ENCODE data around the gene KLHL17.

KLHL17 gene

DNA sequence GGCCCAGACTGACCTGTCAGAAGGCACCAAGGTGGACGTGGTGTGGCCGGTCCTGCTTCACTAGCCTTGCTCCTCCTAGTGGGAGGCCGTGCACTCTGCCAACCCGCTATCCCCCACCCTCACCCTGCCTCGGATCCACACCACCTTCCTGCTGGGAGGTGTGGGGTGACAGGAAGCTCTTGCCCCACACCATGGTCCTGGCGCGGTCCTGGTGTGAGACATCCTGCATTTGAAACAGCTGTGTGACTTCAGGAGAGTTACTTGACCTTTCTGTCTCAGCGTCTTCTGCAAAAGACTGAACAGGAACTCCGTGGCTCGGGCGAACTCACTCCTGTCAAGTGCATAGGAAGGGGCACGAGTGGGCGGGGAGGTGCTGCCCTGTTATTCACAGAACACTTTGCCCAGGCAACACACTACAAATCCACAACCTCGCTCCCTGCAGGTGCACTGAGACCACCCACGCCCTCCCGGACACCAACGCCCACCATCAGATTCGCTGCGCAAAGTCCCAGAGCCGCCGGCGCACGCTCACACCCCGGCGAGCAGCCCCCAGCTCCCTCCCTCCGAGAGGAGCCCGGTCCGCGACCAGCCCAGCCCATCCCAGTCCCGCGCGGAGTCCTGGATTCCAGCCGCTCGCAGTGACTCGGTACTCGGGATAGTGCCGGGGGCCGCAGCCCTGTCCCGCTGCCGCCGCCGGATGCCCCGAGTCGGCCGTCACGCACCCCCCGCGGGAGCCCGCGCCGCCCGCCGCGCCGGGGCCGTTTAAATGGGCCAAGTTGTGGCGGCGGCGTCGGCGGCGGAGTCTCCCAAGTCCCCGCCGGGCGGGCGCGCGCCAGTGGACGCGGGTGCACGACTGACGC lies 37.0 kb upstream of the KLHL17 start, which contains the start of gene SAMD11:
Gene SAMD11, plus strand, starts transcription at position 793 of the 860 bp plus-strand sequence. CDS start 509 bp downstream, outside the sequence.
- peak; percentile 73 for DNase-seq

DNA sequence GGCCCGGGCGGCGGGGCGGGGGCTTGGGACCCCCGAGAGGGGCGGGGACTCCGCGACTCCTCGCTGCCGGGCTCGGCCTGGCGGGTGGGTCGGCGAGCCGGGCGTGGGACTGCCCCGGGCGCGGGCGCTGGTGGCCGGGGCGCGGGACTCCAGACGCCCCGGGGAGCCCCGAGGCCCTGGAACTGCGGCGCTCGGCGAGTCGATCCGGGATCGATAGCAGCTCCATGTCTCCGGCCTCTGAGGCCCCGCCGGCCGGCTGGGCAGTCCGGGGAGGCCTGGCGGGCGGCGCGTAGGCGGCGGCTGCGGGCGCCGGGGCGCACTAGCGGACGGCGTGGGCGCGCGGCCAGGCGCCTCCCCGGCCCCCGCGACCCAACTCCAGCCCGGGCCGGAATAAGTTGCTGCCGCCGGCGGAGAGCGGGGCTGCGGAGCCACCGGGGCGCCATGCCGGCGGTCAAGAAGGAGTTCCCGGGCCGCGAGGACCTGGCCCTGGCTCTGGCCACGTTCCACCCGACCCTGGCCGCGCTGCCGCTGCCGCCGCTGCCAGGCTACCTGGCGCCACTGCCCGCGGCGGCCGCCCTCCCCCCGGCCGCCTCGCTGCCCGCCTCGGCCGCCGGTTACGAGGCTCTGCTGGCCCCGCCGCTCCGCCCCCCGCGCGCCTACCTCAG lies 36.3 kb upstream of the KLHL17 start:
- DNase-seq: no peak

GRCh38 chr1:924656-925560 lies 35.5 kb upstream of the KLHL17 start:
- no peak for DNase-seq

DNA sequence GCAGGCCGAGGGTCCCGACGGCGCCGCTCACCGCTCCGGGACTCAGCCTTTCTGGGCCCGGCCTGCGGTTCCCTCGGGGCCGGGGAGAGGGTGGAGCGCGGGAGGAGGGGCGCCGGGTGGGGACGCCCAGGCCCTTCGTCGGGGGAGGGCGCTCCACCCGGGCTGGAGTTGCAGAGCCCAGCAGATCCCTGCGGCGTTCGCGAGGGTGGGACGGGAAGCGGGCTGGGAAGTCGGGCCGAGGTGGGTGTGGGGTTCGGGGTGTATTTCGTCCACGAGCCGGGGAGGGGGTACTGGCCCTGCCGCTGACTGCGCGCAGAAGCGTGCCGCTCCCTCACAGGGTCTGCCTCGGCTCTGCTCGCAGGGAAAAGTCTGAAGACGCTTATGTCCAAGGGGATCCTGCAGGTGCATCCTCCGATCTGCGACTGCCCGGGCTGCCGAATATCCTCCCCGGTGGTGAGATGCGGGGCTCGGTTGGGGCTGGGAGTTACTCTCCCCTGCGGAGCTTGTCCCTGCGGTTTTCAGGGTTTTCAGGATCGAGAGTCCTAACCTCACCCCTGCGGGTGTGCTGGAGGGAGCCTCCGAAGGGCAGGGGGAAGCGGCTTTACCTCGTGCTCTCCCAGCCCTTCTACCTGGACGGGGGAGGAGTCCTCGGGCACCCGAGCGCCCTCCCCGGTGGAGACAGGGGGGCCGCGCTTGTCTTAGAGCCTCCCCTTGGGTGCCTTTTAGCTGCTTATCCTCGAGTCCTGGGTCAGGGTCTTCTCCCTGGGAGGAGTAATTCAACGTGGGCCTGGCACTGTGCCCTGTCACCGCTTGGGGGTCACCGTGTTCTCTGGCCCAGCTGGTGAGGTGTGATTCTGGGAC lies 34.6 kb upstream of the KLHL17 start:
- DNase-seq: no peak

DNA sequence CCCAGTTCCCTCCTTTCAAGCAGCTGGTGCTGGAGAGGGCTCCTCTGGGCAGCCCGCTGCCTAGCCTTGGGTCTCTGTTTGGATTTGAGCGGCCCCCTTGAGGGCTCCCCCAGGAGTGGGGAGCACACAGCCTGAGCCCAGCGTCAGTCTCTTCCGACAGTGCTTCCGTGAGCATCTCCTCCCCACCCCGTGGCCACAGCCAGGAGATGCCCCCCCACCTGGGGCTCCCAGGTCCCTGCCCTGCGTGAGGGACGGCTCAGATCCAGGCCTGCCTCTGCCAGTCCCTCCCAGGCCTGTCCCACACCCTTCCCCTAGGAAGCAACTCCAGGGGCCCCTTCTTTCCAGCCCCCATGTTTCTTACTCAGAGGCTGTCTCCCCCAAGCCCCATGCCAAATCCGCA lies 33.1 kb upstream of the KLHL17 start:
- no peak for DNase-seq

DNA sequence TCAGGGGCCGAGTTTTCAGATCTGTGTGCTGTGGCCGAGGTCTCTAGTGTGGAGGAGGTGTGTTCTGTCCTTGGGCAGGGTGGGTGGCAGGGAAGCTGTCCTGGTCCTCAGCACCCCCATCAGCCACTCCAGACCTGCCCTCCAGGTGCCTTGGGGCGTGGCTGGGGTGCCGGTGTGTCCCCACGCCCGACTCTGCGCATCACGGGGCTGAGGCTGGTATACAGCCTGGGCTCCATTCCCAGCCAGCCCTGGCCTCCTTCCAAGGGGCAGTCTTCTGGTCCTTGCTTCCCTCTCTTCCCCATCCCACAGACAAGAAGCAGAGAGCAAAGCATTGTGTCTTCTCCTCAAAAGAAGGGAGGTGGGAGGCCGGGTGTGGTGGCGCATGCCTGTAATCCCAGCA lies 32.6 kb upstream of the KLHL17 start:
- no peak for DNase-seq

DNA sequence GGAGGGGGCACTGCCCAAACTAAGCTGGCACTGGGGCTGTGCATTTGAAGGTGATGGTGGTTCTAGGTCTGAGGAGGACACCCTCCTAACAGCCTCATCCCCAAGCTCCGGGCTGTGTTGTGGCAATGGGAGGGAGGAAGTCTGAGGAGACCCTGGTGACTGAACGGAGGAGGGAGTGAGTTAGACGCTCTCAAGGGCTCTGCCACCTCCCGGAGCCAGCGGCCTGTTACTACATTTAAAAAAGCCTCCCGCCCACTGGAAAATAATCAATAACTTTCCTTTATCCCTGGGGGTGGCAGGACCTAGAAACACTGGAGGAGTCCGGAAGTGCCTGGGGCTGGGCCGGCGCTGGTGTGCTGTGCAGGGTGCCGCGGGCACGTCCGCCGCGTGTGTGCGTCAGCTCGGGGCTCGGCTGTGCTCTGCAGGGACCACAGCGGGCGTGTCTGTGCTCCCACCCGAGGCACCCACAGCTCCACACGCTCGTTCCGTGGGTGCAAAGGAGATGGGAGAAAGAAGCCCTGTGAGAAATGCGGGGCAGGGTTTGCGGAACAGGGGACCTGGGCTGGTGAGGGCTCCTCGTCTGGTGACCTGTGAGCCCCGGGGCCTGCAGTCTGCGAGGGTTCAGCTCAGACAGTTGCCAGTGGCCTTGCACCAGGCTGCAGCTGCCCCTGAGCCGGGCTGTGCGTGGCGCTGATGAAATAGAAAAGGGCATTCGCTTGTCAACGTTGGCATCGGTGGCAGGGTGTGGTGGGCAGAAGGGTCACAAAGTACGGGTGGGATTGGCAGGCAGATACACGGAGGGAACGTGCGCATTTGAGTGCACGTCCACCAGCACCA lies 31.3 kb upstream of the KLHL17 start:
- no peak for DNase-seq

DNA sequence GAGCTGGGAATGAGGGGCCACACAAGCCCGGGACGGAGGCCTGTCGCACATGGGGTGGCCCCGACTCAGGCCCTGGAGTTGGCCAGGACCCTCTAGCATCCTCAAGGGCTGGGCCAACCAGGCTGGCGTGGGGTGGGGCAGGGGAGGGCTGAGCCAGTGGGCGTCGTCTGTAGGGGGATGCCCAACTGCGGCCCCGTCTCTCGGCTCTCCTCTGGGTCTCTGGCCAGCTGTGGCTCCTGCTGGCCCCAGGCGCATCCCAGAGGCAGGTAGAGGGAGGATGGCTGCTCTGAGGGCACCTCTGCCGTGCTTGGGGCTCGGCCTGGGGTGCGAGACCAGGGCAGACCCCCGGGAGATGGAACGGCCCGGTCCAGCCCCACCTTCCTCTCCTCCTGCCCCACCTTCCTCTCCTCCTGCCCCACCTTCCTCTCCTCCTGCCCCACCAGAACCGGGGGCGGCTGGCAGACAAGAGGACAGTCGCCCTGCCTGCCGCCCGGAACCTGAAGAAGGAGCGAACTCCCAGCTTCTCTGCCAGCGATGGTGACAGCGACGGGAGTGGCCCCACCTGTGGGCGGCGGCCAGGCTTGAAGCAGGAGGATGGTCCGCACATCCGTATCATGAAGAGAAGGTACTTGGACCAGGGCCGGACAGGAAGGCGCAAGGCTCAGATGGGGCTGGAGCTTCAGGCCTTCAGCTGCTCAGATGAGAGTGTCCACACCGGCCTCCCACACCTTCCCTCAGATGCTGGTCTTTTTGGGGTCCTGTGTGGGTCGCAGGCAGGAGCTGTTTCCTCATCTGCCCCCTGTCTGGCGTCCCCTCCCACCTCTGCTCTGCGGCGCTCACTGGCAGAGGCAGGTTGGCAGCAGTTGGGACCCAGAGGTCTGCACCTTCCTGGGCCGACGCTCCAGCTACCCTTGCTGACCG lies 30.4 kb upstream of the KLHL17 start:
- no peak for DNase-seq

DNA sequence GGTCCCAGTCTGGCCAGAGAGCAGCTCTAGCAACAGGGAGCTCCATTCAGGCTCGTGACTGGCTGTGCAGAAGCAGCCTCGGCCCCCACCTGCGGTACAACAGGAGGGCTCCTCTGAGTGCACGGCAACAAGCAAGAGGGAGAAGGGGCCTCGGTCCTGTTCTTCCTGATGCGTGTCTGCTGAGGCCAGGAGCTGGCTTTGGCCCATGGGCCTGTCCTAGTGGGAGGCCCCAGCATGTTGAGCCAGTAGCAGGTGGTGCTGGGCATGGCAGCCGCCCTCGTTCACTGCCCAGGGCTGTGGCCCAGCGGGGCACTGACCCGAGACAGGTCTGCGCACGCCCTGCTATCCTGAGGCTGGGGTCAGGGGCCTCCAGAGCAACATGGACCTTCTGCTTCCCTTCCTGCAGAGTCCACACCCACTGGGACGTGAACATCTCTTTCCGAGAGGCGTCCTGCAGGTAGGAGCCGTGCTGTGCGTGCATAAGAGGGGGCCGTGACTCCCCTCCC lies 29.7 kb upstream of the KLHL17 start:
- no peak for DNase-seq

DNA sequence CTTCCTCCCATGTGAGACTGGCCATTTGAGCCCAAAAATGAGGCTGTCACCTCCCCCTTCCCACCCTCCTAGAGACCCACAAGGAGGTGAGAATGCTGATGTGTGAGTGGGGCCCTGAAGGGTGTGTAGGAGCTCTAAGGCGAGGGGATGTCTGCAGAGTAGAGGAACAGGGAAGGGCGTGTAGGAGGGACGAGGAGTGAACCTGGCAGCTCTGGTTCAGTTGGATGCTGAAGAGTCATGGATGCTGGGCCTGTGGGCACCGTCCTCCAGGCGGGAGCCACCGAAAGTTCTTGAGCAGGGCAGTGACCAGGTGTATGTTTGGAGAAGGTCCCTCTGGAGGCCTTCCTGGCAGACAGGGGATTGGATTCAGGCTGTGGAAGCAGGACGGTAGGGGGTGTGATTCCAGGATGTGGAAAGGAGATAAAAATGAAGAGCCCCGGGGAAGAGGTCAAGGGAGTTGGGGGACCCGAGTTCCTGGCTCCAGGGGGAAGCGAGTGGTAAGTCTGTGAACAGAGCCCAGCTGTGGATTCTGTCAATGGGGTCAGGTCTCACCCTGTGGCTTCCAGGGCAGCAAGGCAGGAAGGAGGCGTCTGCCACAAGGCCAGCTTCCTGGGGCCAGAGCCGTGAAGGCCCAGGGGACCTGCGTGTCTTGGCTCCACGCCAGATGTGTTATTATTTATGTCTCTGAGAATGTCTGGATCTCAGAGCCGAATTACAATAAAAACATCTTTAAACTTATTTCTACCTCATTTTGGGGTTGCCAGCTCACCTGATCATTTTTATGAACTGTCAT lies 28.8 kb upstream of the KLHL17 start:
- no peak for DNase-seq

- DNase-seq: no peak
These were observed 28.2 kb upstream of the KLHL17 start for GRCh38 chr1:932173-932510.

DNA sequence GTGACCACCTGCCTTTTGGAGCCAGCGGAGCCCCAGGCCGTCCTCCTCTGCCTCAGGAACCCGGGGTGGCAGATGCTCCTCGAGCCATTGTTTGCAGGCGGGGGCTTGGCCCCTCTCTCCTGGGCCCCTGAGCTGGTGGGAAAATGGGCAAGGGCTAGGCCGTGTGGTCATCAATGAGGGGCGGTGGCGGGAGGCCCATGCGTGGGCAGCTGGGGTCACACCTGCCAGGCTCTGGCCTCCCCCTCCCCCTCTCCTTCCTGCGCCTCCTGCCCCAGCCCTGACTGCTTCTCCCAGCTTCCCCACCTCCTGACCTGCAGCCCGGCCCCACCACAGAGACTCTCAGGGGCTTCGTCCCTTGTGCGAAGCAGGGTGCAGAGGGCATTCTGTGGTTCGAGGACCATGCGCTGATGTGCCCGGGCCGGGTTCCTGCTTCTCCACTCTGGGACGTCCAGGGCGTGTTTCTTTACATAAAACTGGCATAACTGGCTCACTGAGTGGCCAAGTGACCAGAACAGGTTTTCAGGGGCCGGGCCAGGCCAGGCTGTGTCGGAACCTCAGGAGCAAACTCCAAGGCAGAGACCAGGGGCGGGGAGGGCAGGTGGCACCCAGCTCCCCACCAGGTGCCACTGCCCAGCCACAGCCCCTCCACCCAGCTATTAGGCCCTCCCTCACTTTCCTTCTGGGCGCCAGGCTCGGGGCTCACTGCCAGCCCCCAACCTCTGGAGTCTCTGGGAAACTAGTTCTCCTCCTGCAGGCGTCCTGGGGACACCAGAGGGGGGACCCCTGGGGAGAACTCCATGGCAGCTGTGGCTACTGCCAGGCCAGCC lies 27.4 kb upstream of the KLHL17 start:
- DNase-seq: no peak

GRCh38 chr1:933603-933940 lies 26.8 kb upstream of the KLHL17 start:
- no peak for DNase-seq

DNA sequence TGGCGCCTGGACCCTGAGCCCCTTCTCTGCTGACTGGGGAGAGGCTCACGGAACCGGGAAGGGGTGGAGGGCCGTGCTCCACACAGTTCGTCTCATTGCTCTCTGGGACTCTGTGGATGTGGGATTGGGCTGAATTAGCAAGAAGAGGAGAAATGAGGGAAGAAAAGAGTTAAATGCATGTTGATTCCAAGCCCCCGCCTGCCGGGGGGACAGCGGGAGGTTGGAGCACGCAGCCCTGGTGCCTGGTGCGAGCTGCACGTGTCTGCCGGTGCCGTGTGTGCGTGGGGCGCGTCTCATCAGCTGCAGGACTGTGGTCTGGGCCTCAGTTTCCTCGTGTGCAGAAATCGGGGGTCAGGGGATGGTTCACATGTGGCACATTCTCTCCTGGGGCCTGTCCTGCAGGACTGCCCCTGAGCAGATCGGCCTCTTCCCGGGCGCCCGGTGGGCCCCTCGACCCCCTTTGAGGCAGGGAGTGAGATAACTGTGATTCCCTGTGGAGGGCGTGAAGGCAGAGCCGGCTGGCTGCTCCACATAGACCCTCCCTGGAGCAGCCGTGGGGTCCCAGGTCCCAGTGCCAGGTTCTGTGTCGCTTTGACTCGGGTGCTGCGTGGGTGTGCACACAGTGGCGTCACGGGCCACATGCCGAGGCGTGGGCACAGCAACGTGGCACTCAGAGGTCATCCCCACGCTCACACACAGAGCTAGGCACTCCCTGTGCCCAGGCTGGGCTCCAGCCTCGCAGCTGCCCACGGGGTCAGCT lies 25.2 kb upstream of the KLHL17 start:
- no peak for DNase-seq

DNA sequence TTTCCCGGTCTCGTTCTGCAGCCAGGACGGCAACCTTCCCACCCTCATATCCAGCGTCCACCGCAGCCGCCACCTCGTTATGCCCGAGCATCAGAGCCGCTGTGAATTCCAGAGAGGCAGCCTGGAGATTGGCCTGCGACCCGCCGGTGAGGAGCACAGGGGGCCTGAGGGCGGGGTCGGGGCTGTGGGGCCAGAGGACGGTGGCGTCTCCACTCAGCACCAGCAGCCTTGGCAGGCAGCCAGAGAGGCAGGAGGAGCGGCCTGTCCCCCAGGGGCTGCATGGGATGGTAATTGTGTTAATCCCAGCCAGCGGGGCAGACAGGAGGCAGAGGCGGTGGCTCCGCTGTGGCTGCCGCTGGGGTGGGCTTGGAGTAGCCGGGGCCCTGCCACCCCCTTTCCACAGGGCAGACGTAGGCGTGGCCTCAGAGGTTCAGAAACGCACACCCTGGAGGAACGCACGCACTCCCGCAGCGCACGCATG lies 24.6 kb upstream of the KLHL17 start:
- no peak for DNase-seq

- no peak for DNase-seq
These were observed 23.8 kb upstream of the KLHL17 start for GRCh38 chr1:936348-937264.
